GM23338 (cell line): Measurements from ENCODE around the gene CDK16. TPM values are rescaled to one million over a fixed set of nuclear protein-coding genes. Genes with fewer than 3 reads are reported as not detected.

Experiments used
- CREB1 ChIP-seq: fragments of 250-450 bp; sonication (Bioruptor Pico); IDR thresholded peaks from 2 replicates; pipeline ENCODE4 v1.5.0; 2020; ENCODE audit warnings: low read depth, mild to moderate bottlenecking, moderate library complexity
- CTCF ChIP-seq, 2 experiments: fragments of 200-600 bp in 1 of 2; sonication (generic) in 1 of 2; conservative IDR thresholded peaks; 2 replicates each; pipeline versions ENCODE4 v1.5.1 to v1.6.1; 2016 to 2017; ENCODE audit warnings: antibody characterized with exemption in 2 of 2, low read depth in 2 of 2, mild to moderate bottlenecking in 2 of 2, moderate library complexity in 1 of 2
- ETS1 ChIP-seq: IDR thresholded peaks from 2 replicates; pipeline ENCODE4 v1.6.1; 2016; ENCODE audit warnings: antibody characterized with exemption
- EZH2phosphoT487 ChIP-seq: fragments of 200-600 bp; sonication (generic); IDR thresholded peaks from one replicate; pipeline ENCODE4 v1.8.1; 2018; ENCODE audit warnings: antibody characterized with exemption; ENCODE audit not compliant: unreplicated experiment
- JUNB ChIP-seq: IDR thresholded peaks from one replicate; pipeline ENCODE4 v1.6.1; 2016; ENCODE audit warnings: antibody characterized with exemption; ENCODE audit not compliant: unreplicated experiment
- NANOG ChIP-seq: IDR thresholded peaks from 2 replicates; pipeline ENCODE4 v1.6.1; 2016; ENCODE audit warnings: antibody characterized with exemption, borderline replicate concordance
- ZNF331 ChIP-seq: fragments of 250-450 bp; sonication (Bioruptor Pico); IDR thresholded peaks from 2 replicates; pipeline ENCODE4 v1.5.0; 2020; ENCODE audit warnings: low read depth, mild to moderate bottlenecking, moderate library complexity
- ZNF462 ChIP-seq: fragments of 250-450 bp; sonication (Bioruptor Pico); IDR thresholded peaks from 2 replicates; pipeline ENCODE4 v1.5.0; 2020; ENCODE audit warnings: mild to moderate bottlenecking, moderate library complexity
- polyA plus RNA-seq: library from polyadenylated mRNA; unstranded; fragments of >200 nt; fragmentation: Nextera tagmentation; extraction: Ambion mirVana; gene quantifications from 2 replicates; pipeline ENCODE4 v1.2.1, GENCODE V29; 2016
- total RNA-seq: library from RNA; depleted of rRNA; stranded (reverse); fragments of >200 nt; shearing (Covaris generic); gene quantifications from 2 replicates; pipeline ENCODE4 v1.2.3, GENCODE V29; 2014

Gene CDK16
- total and polyA plus RNA-seq, 2 experiments from 2014 or later = 58.9 to 158 TPM

- TF ChIP-seq ZNF462 (no peak), JUNB (no peak), CTCF (conservative IDR thresholded peaks at IDR 0.05; ENCODE audit: low read depth in 2 of 2) (no peak), EZH2phosphoT487 (no peak), NANOG (no peak), ZNF331 (CRISPR knock-in tag) (no peak), CREB1 (no peak), ETS1 (no peak)
Observed at GRCh38 chrX:47197526-47197925, 21.0 kb upstream of the CDK16 start (continued).
